H1 (cell line): Measurements from ENCODE around the gene ATP8B3. TPM values are rescaled to one million over a fixed set of nuclear protein-coding genes. Genes with fewer than 3 reads are reported as not detected.

Experiments
- CTCF ChIA-PET: fragments of 300-600 bp; sonication (Branson Sonifier 250); formaldehyde crosslinking; loops from one replicate; lab custom pipeline; 2021; ENCODE audit not compliant: partially characterized antibody; lab: Charles Lee
- POLR2A ChIA-PET: fragments of 300-600 bp; sonication (Branson Sonifier 250); formaldehyde crosslinking; loops from one replicate; lab custom pipeline; 2021; ENCODE audit warnings: inconsistent platforms; ENCODE audit not compliant: partially characterized antibody; lab: Charles Lee
- DNase-seq, 2 experiments: peaks; one replicate each; pipeline versions ENCODE4 v3.0.0 to v3.0.0-alpha.2; 2010 to 2022; ENCODE audit warnings: low spot score in 2 of 2, low read depth in 1 of 2, mixed read lengths in 1 of 2
- FAIRE-seq: peaks from 2 replicates; lab custom pipeline; 2011; peaks lifted over from hg19 to GRCh38; lab: Jason Lieb, UNC
- H2AFZ ChIP-seq: 2 replicates; pipeline ENCODE4 v1.8.1; 2012; ENCODE audit warnings: low read length, inconsistent platforms
- H2AK5ac ChIP-seq: 2 replicates; pipeline ENCODE4 v1.6.1; 2013; ENCODE audit warnings: low read depth, low read length
- H2BK120ac ChIP-seq: replicated peaks from 2 replicates; pipeline ENCODE3; 2013; ENCODE audit warnings: low read depth, low read length, inconsistent platforms
- H2BK12ac ChIP-seq: 2 replicates; pipeline ENCODE4 v1.6.1; 2013; ENCODE audit warnings: low read depth, low read length
- H2BK15ac ChIP-seq: 2 replicates; pipeline ENCODE4 v1.6.1; 2013; ENCODE audit warnings: low read length
- H2BK20ac ChIP-seq: 2 replicates; pipeline ENCODE4 v1.6.1; 2013; ENCODE audit warnings: low read length
- H2BK5ac ChIP-seq: 2 replicates; pipeline ENCODE4 v1.6.1; 2013; ENCODE audit warnings: low read depth, low read length
- H3K14ac ChIP-seq: 2 replicates; pipeline ENCODE4 v1.6.1; 2013; ENCODE audit warnings: inconsistent platforms; ENCODE audit not compliant: insufficient read length
- H3K18ac ChIP-seq: 2 replicates; pipeline ENCODE4 v1.6.1; 2013; ENCODE audit warnings: low read length; ENCODE audit errors: extremely low read depth
- H3K23ac ChIP-seq: 2 replicates; pipeline ENCODE4 v1.6.1; 2013; ENCODE audit warnings: inconsistent platforms; ENCODE audit not compliant: insufficient read length
- H3K23me2 ChIP-seq: 2 replicates; pipeline ENCODE4 v1.6.1; 2013; ENCODE audit warnings: low read depth, low read length
- H3K27ac ChIP-seq: 2 replicates; pipeline ENCODE4 v1.6.1; 2011; ENCODE audit warnings: low read depth, low read length, inconsistent platforms
- H3K27me3 ChIP-seq, 4 experiments: replicated peaks in 1 of 4; 1 replicate in 1 of 4; 2 replicates in 3 of 4; pipeline versions ENCODE4 v1.6.1 to v1.8.1; 2011 to 2013; ENCODE audit warnings: low read length in 3 of 4, mild to moderate bottlenecking in 3 of 4, inconsistent platforms in 2 of 4, mixed read lengths in 2 of 4, moderate library complexity in 1 of 4; ENCODE audit not compliant: control insufficient read depth in 3 of 4, insufficient read depth in 3 of 4; ENCODE audit errors: extremely low read depth in 1 of 4
- H3K36me3 ChIP-seq, 4 experiments: 2 replicates each; pipeline versions ENCODE4 v1.6.1 to v1.8.1; 2011 to 2013; ENCODE audit warnings: mild to moderate bottlenecking in 4 of 4, low read length in 3 of 4, moderate library complexity in 2 of 4, control low read depth in 1 of 4, inconsistent platforms in 1 of 4; ENCODE audit not compliant: insufficient read depth in 4 of 4, control insufficient read depth in 2 of 4
- H3K4ac ChIP-seq: replicated peaks from 2 replicates; pipeline ENCODE3; 2013; ENCODE audit warnings: low read length, low read depth, mixed read lengths, inconsistent platforms; ENCODE audit not compliant: insufficient read length
- H3K4me1 ChIP-seq, 4 experiments: replicated peaks in 1 of 4; 1 replicate in 1 of 4; 2 replicates in 3 of 4; pipeline versions ENCODE4 v1.6.1 to v1.8.1; 2011 to 2013; ENCODE audit warnings: low read length in 3 of 4, inconsistent platforms in 2 of 4, mixed read lengths in 1 of 4; ENCODE audit not compliant: insufficient read depth in 4 of 4, control insufficient read depth in 3 of 4
- H3K4me2 ChIP-seq, 2 experiments: 2 replicates each; pipeline versions ENCODE4 v1.6.1 to v1.8.1; 2011 to 2013; ENCODE audit warnings: low read depth in 2 of 2, low read length in 2 of 2, control low read depth in 1 of 2, inconsistent platforms in 1 of 2, mild to moderate bottlenecking in 1 of 2; ENCODE audit not compliant: insufficient read depth in 1 of 2
- H3K4me3 ChIP-seq, 4 experiments: fragments of 200-600, 300-600 bp in 1 of 4; sonication (generic), shearing (Covaris generic), sonication (Bioruptor Twin) in 1 of 4; 2 replicates each; pipeline versions ENCODE4 v1.5.1 to v1.8.1; 2011 to 2016; ENCODE audit warnings: low read length in 4 of 4, low read depth in 3 of 4, control low read depth in 2 of 4, inconsistent platforms in 2 of 4, mild to moderate bottlenecking in 2 of 4, mixed read lengths in 1 of 4, moderate library complexity in 1 of 4; ENCODE audit not compliant: insufficient read depth in 2 of 4; ENCODE audit errors: extremely low read depth in 1 of 4
- H3K56ac ChIP-seq: replicated peaks from 2 replicates; pipeline ENCODE3; 2013; ENCODE audit warnings: low read depth, mild to moderate bottlenecking, mixed read lengths, low read length, inconsistent platforms; ENCODE audit not compliant: insufficient read length
- H3K79me1 ChIP-seq: 2 replicates; pipeline ENCODE4 v1.6.1; 2013; ENCODE audit warnings: low read depth, low read length, control low read depth
- H3K79me2 ChIP-seq, 2 experiments: 2 replicates each; pipeline versions ENCODE4 v1.6.1 to v1.8.1; 2012 to 2013; ENCODE audit warnings: low read length in 2 of 2, mild to moderate bottlenecking in 2 of 2, inconsistent platforms in 1 of 2; ENCODE audit not compliant: insufficient read depth in 2 of 2, control insufficient read depth in 1 of 2
- H3K9ac ChIP-seq, 4 experiments: replicated peaks in 1 of 4; 1 replicate in 1 of 4; 2 replicates in 3 of 4; pipeline versions ENCODE4 v1.6.1 to v1.8.1; 2011 to 2013; ENCODE audit warnings: low read depth in 3 of 4, low read length in 3 of 4, control low read depth in 2 of 4, mild to moderate bottlenecking in 2 of 4, moderate library complexity in 2 of 4, inconsistent platforms in 1 of 4; ENCODE audit errors: extremely low read depth in 1 of 4
- H3K9me3 ChIP-seq, 2 experiments: 2 replicates each; pipeline versions ENCODE4 v1.6.1 to v1.8.1; 2012 to 2013; ENCODE audit warnings: mild to moderate bottlenecking in 2 of 2, moderate library complexity in 2 of 2, control low read depth in 1 of 2, inconsistent platforms in 1 of 2, low read depth in 1 of 2, low read length in 1 of 2, mixed read lengths in 1 of 2; ENCODE audit not compliant: insufficient read depth in 2 of 2
- H4K20me1 ChIP-seq, 2 experiments: replicated peaks in 1 of 2; 2 replicates each; pipeline versions ENCODE3 to v1.8.1; 2011 to 2013; ENCODE audit warnings: inconsistent platforms in 2 of 2, low read length in 2 of 2, mild to moderate bottlenecking in 1 of 2; ENCODE audit not compliant: insufficient read depth in 2 of 2, control insufficient read depth in 1 of 2
- H4K5ac ChIP-seq: 2 replicates; pipeline ENCODE4 v1.6.1; 2013; ENCODE audit warnings: low read length, low read depth, mixed read lengths, inconsistent platforms; ENCODE audit not compliant: insufficient read length
- H4K8ac ChIP-seq: 2 replicates; pipeline ENCODE4 v1.8.0; 2013; ENCODE audit warnings: mild to moderate bottlenecking, moderate library complexity, low read length, inconsistent platforms; ENCODE audit not compliant: insufficient read depth; ENCODE audit errors: extremely low read depth
- H4K91ac ChIP-seq: replicated peaks from 2 replicates; pipeline ENCODE3; 2013; ENCODE audit warnings: low read length, mixed read lengths, inconsistent platforms; ENCODE audit not compliant: insufficient read length
- ASH2L ChIP-seq: fragments of 200-600, 300-600 bp; sonication (generic); IDR thresholded peaks from one replicate; pipeline ENCODE4 v1.7.1; 2017; ENCODE audit warnings: low read length
- CBX8 ChIP-seq: fragments of 300-800, 300-1000 bp; sonication (generic); IDR thresholded peaks from 2 replicates; pipeline ENCODE4 v1.7.1; 2016; ENCODE audit warnings: low read depth, low read length, borderline replicate concordance
- CTBP2 ChIP-seq: IDR thresholded peaks from 2 replicates; pipeline ENCODE4 v1.7.0; 2011; ENCODE audit warnings: borderline replicate concordance, mild to moderate bottlenecking, moderate library complexity, mixed read lengths, low read length; ENCODE audit not compliant: insufficient read depth, insufficient read length
- E2F6 ChIP-seq: IDR thresholded peaks from 2 replicates; pipeline ENCODE4 v1.6.1; 2012; ENCODE audit warnings: inconsistent platforms
- EZH2 ChIP-seq: fragments of 200-600 bp; sonication (generic); IDR thresholded peaks from 2 replicates; pipeline ENCODE4 v1.7.1; 2012; ENCODE audit warnings: low read depth, mild to moderate bottlenecking, moderate library complexity, low read length, inconsistent platforms; ENCODE audit not compliant: severe bottlenecking
- HDAC6 ChIP-seq: IDR thresholded peaks from one replicate; pipeline ENCODE4 v1.7.1; 2012; ENCODE audit warnings: low read depth, mild to moderate bottlenecking, inconsistent platforms, low read length, moderate library complexity
- PHF8 ChIP-seq: fragments of 200-600 bp; sonication (generic); conservative IDR thresholded peaks from 2 replicates; pipeline ENCODE4 v1.7.1; 2012; ENCODE audit warnings: low read depth, mild to moderate bottlenecking, inconsistent platforms, low read length, moderate library complexity
- RNF2 ChIP-seq: fragments of 200-900, 300-1000 bp; sonication (generic); IDR thresholded peaks from 2 replicates; pipeline ENCODE4 v1.7.1; 2016; ENCODE audit warnings: borderline replicate concordance, low read depth, mild to moderate bottlenecking, antibody characterized with exemption, low read length; ENCODE audit not compliant: poor library complexity, severe bottlenecking; ENCODE audit errors: missing control alignments
- TBP ChIP-seq: IDR thresholded peaks from 2 replicates; pipeline ENCODE4 v1.6.1; 2011; ENCODE audit warnings: low read depth, low read length, improper control_type of control experiment
- TCF12 ChIP-seq: IDR thresholded peaks from 2 replicates; pipeline ENCODE4 v1.6.1; 2011; ENCODE audit warnings: low read depth, mild to moderate bottlenecking, low read length
- WGBS, 2 experiments: shearing (Covaris generic) in 1 of 2; methylation state at CpG; one replicate each; pipeline versions ENCODE4 v1.1.6 to v1.1.7; 2013 to 2015; ENCODE audit warnings: low lambda C conversion rate in 2 of 2, mixed read lengths in 2 of 2, inconsistent platforms in 1 of 2, low coverage in 1 of 2, missing lambda C conversion rate in 1 of 2; ENCODE audit not compliant: insufficient replicate concordance in 2 of 2, insufficient coverage in 1 of 2, insufficient read length in 1 of 2; ENCODE audit errors: extremely low coverage in 1 of 2, missing lambda C conversion rate in 1 of 2; 5-methylcytosine and 5-hydroxymethylcytosine counted together
- polyA plus RNA-seq, 7 experiments: library from polyadenylated mRNA; depleted of rRNA in 3 of 7; stranded (reverse) in 5 of 7; unstranded in 2 of 7; fragments of >200 nt in 5 of 7; fragments of 200-250 nt in 2 of 7; gene quantifications; 1 replicate in 5 of 7; 2 replicates in 1 of 7; 4 replicates in 1 of 7; pipeline versions ENCODE4 v1.2.1 to v1.2.3, GENCODE V29; 2011 to 2013; ENCODE audit warnings: missing spikeins in 2 of 7, mixed read lengths in 2 of 7
- total RNA-seq: library from RNA; stranded (reverse); fragmentation: NEBNext Ultra II Directional; extraction: Animal tissue kit (Norgen Biotek cat#: 25700); gene quantifications from 2 replicates; pipeline ENCODE4 v1.2.1, GENCODE V29; 2021

The ATP8B3 gene
- total and polyA plus RNA-seq, 2 of the 8 experiments (the other 6 are each of a cell fraction or from before 2014, with no cell fraction given) = 4.1 to 9.3 TPM

GRCh38 chr19:1748873-1749341 is 63.2 kb downstream of the ATP8B3 start:
- Histone ChIP-seq H4K20me1 (peaks cover 6 to 8% of the 10 kb centered on the region in 2 experiments), H3K4me2 (peak overlapping the region; percentile 66 to 70; a peak in 3 of 4 replicates), H3K4me1 (peaks cover 0 to 51% (median 27%) of the 10 kb centered on the region in 4 experiments; a peak in 6 of 7 replicates), H2AK5ac (no peak overlapping the region), H3K36me3 (peaks cover 0 to 23% (median 0%) of the 10 kb centered on the region in 4 experiments; a peak in 1 of 8 replicates), H2BK12ac (peak overlapping the region; percentile 60; the same call in 1 of the 2 replicates), H3K79me2 (no peaks in the 10 kb centered on the region), H2BK5ac (no peak overlapping the region), H3K18ac (peak overlapping the region; percentile 24; the same call in 1 of the 2 replicates), H3K9ac (no peak overlapping the region), H4K91ac (no peak overlapping the region), H3K27me3 (peaks cover 81 to 98% (median 91%) of the 10 kb centered on the region in 4 experiments), H3K23me2 (peaks cover 5% of the 10 kb centered on the region; the same call in 1 of the 2 replicates), H3K4me3 (peak overlapping the region in 1 of 4 experiments; percentile 59; a peak in 2 of 8 replicates), H3K4ac (no peak overlapping the region), H3K23ac (no peak overlapping the region), H3K79me1 (no peaks in the 10 kb centered on the region), H3K14ac (no peak overlapping the region), H2BK20ac (peak overlapping the region; percentile 10; the same call in 1 of the 2 replicates), H4K5ac (no peak overlapping the region), H4K8ac (no peak overlapping the region), H3K27ac (no peak overlapping the region), H3K9me3 (no peaks in the 10 kb centered on the region; a peak in 1 of 4 replicates), H2BK120ac (no peak overlapping the region), H2AFZ (no peak overlapping the region), H2BK15ac (no peak overlapping the region), H3K56ac (no peak overlapping the region)
- DNase-seq (peak in 1 of 2 experiments; percentile 65), FAIRE-seq (no peak)
- TF ChIP-seq TBP (peak; percentile 57; the same call in 1 of the 2 replicates), E2F6 (no peak), PHF8 (0 out of 2 replicates have a peak, but pooled peaks have one; percentile 4), RNF2 (peak; percentile 100), HDAC6 (no peak), TCF12 (0 out of 2 replicates have a peak, but pooled peaks have one; percentile 23), CTBP2 (peak; percentile 2), EZH2 (peak; percentile 99), CBX8 (peak; percentile 98; the same call in 1 of the 2 replicates), ASH2L (no peak)
- ChIA-PET CTCF (interaction anchor here (3.3 kb wide), 1 partner anchor 76 kb away, joined by 24 read pairs; no protein-coding TSS in a partner anchor), POLR2A (interaction anchor here (1.2 to 3.6 kb wide), 3 partner anchors 12 to 45 kb away, joined by 3 to 21 read pairs (median 14); no protein-coding TSS in a partner anchor)
- WGBS, 2 experiments = 1% methylated on average over 24 of the region's 45 CpGs; no CpG with 5 or more reads in 1 of the 2 experiments
